ENCODE results near the gene DBF4B. TPM values are rescaled to one million over a fixed set of nuclear protein-coding genes. Genes with fewer than 3 reads are reported as not detected.

Gene DBF4B
- total and polyA plus RNA-seq, 12 donors: 2.2 to 8.0 (median 4.0) TPM

DNA sequence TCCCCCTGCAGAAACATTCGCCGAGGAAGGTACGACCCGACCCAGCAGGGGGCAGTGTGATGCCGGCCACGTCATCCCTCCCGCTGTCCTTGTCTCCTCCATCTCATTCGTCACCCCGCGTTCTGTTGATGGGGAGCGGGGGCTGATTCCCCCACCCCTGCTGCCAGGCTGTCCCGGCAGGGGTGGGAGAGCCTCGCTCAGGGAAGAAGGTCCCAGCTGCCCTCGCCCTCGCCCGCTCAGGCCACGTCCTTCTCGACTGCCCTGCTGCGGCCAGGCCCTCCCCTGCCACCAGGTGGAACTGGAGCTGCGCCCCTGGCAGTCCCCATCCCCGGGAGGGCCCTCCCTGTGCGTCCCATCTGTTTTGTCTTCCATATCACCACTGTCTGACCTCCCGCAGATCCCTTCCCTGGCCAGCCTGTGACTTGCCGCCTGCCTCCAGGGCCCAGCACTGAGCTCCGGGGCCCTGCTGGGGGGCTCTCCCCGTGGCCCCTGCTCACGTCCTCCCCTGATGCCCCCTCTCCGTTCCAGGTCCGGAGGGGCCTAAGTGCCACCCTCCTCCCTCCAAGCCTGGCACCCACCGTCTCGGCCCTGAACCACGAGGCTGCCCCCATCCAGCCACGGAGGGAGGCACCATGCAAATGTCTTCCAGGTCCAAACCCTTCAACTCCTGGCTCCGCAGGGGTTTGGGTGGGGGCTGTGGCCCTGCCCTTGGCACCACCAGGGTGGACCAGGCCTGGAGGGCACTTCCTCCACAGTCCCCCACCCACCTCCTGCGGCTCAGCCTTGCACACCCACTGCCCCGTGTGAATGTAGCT is 71.0 kb downstream of the DBF4B start:
- DNase-seq (peak; percentile 82 to 84), ATAC-seq (peak; percentile 20 to 53 (median 42))
- Histone ChIP-seq H3K36me3 (no peaks in the 10 kb centered on the region), H3K27ac (peak overlapping the region in 9 of 10 donors; percentile 16 to 91 (median 74)), H3K27me3 (peaks cover 0 to 12% (median 0%) of the 10 kb centered on the region in 7 donors), H3K4me1 (peaks cover 13 to 65% (median 52%) of the 10 kb centered on the region in 9 donors), H3K4me3 (peak overlapping the region in 9 of 10 donors; percentile 24 to 57 (median 41)), H3K9me3 (no peaks in the 10 kb centered on the region)
- intact Hi-C loops (cut with DNase I): loop anchor here (1.0 to 10.0 kb wide), 13 partner anchors 49 to 353 kb away; partner anchors contain the start of genes GJC1 (in 6 of the 10) and PLCD3 (in 2 of the 10)
- WGBS, 2 donors: 13 to 14% methylated on average over 36 of the region's 36 CpGs
- TF ChIP-seq, protein P1, sequence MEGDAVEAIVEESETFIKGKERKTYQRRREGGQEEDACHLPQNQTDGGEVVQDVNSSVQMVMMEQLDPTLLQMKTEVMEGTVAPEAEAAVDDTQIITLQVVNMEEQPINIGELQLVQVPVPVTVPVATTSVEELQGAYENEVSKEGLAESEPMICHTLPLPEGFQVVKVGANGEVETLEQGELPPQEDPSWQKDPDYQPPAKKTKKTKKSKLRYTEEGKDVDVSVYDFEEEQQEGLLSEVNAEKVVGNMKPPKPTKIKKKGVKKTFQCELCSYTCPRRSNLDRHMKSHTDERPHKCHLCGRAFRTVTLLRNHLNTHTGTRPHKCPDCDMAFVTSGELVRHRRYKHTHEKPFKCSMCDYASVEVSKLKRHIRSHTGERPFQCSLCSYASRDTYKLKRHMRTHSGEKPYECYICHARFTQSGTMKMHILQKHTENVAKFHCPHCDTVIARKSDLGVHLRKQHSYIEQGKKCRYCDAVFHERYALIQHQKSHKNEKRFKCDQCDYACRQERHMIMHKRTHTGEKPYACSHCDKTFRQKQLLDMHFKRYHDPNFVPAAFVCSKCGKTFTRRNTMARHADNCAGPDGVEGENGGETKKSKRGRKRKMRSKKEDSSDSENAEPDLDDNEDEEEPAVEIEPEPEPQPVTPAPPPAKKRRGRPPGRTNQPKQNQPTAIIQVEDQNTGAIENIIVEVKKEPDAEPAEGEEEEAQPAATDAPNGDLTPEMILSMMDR (IDR thresholded peaks at IDR 0.05): peak; percentile 69 to 96 (median 90)

DNA sequence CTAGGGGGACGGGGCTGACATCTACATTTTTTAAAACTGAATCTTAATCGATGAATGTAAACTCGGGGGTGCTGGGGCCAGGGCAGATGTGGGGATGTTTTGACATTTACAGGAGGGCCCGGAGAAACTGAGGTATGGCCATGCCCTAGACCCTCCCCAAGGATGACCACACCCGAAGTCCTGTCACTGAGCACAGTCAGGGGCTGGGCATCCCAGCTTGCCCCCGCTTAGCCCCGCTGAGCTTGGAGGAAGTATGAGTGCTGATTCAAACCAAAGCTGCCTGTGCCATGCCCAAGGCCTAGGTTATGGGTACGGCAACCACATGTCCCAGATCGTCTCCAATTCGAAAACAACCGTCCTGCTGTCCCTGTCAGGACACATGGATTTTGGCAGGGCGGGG is 71.7 kb downstream of the DBF4B start:
- WGBS, 2 donors: 89 to 93% methylated on average over 12 of the region's 12 CpGs
- H3K36me3 ChIP-seq: no peaks in the 10 kb centered on the region
- no peak overlapping the region for H3K4me3 ChIP-seq
- TF ChIP-seq, protein P1 (IDR thresholded peaks at IDR 0.05): no peak
- intact Hi-C loops (cut with DNase I): loop anchor here in 4 of 10 donors (2.0 to 5.0 kb wide), 3 partner anchors 49 to 52 kb away; partner anchors contain the start of gene GJC1 (in 3 of the 4)
- H3K4me1 ChIP-seq: peaks cover 13 to 59% (median 48%) of the 10 kb centered on the region in 9 donors
- ATAC-seq (no peak), DNase-seq (no peak)
- peaks cover 0 to 12% (median 0%) of the 10 kb centered on the region in 7 donors for H3K27me3 ChIP-seq
- peak overlapping the region in 8 of 10 donors; percentile 36 to 91 (median 80) for H3K27ac ChIP-seq
- H3K9me3 ChIP-seq: no peaks in the 10 kb centered on the region

DNA sequence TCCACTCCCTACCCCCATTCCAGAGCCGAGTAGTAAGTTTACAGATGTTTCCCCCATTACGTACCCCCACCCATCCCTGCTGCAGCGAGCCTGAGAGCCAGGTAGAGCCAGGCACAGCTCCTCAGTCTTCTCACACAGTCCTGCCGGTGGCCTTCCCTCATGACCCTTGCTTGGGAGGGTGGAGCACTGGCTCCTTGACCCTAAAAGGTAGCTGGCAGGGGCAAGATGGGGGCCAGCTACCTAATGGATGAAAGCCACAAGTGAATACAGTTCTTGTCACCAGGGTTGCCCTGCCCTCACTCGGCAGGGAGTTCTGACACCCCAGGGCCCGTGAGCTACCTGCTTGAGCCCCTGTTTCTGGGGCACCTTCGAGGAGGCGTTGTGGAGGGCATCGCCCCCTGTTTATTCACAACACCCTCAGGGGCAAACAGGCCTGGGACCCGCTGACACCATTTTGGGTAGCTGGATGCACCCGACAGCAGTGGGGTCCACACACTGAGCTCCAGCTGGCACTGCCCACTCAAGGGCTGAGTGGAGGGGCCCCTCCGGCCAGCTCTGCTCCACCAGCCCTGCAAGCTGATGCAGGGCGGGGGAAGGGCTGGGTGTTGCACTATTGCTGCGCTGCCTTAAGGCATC is 72.5 kb downstream of the DBF4B start:
- no peaks in the 10 kb centered on the region for H3K36me3 ChIP-seq
- TF ChIP-seq, protein P1 (IDR thresholded peaks at IDR 0.05): no peak
- 86 to 89% methylated on average over 14 of the region's 14 CpGs for WGBS, 2 donors
- H3K9me3 ChIP-seq: no peaks in the 10 kb centered on the region
- peak overlapping the region in 9 of 10 donors; percentile 40 to 91 (median 80) for H3K27ac ChIP-seq
- intact Hi-C loops (cut with DNase I): loop anchor here in 4 of 10 donors (2.0 to 5.0 kb wide), 3 partner anchors 48 to 51 kb away; partner anchors contain the start of gene GJC1 (in 3 of the 4)
- H3K4me1 ChIP-seq: peaks cover 13 to 57% (median 48%) of the 10 kb centered on the region in 9 donors
- peak overlapping the region in 1 of 10 donors; percentile 34 for H3K4me3 ChIP-seq
- peaks cover 0 to 12% (median 0%) of the 10 kb centered on the region in 7 donors for H3K27me3 ChIP-seq
- ATAC-seq (peak in 1 of 8 donors; percentile 2), DNase-seq (no peak)

Measured in heart right ventricle (tissue), 16 donors.